PC-9 (cell line): ENCODE data around the gene KL. TPM values are rescaled to one million over a fixed set of nuclear protein-coding genes. Genes with fewer than 3 reads are reported as not detected.

Experiments used
- BruUV-seq: library from RNA; stranded (reverse); fragments of 400-500 nt; replicated peaks from 2 replicates; lab custom pipeline; 2021; lab: Mats Ljungman, UMichigan
- CTCF ChIA-PET: fragments of 300-600 bp; sonication (Branson Sonifier 250); formaldehyde crosslinking; loops from one replicate; lab custom pipeline; 2022; ENCODE audit warnings: antibody characterized with exemption; lab: Charles Lee
- POLR2A ChIA-PET: fragments of 300-600 bp; sonication (Branson Sonifier 250); formaldehyde crosslinking; loops from one replicate; lab custom pipeline; 2022; ENCODE audit warnings: antibody characterized with exemption; ENCODE audit not compliant: unreplicated experiment; lab: Charles Lee
- DNase-seq, 2 experiments: peaks; one replicate each; pipeline versions ENCODE4 v3.0.0 to v3.0.0-alpha.2; 2015 to 2022; ENCODE audit warnings: mixed read lengths in 1 of 2
- H2AFZ ChIP-seq: fragments of 200-600 bp; sonication (generic); 2 replicates; pipeline ENCODE4 v1.8.1; 2017; ENCODE audit warnings: antibody characterized with exemption
- H3F3A ChIP-seq: fragments of 200-600 bp; sonication (generic); 2 replicates; pipeline ENCODE4 v1.8.1; 2017; ENCODE audit warnings: antibody characterized with exemption, mild to moderate bottlenecking, low read depth; ENCODE audit not compliant: insufficient read depth
- H3K27ac ChIP-seq: fragments of 200-600 bp; sonication (generic); 2 replicates; pipeline ENCODE4 v1.6.1; 2016; ENCODE audit warnings: mixed run types
- H3K27me3 ChIP-seq: fragments of 200-600 bp; sonication (generic); 2 replicates; pipeline ENCODE4 v1.6.1; 2016; ENCODE audit warnings: low read depth, mixed run types; ENCODE audit not compliant: insufficient read depth
- H3K36me3 ChIP-seq: fragments of 200-600 bp; sonication (generic); 2 replicates; pipeline ENCODE4 v1.6.1; 2016; ENCODE audit warnings: low read depth, mixed run types
- H3K4me1 ChIP-seq: fragments of 200-600 bp; sonication (generic); replicated peaks from 2 replicates; pipeline ENCODE4 v1.6.1; 2016; ENCODE audit warnings: mixed run types; ENCODE audit not compliant: insufficient read depth
- H3K4me2 ChIP-seq: fragments of 200-600 bp; sonication (generic); 2 replicates; pipeline ENCODE4 v1.6.1; 2017; ENCODE audit warnings: mixed run types
- H3K4me3 ChIP-seq: fragments of 200-600 bp; sonication (generic); 2 replicates; pipeline ENCODE4 v1.6.1; 2016; ENCODE audit warnings: mixed run types
- H3K79me2 ChIP-seq: fragments of 200-600 bp; sonication (generic); 2 replicates; pipeline ENCODE4 v1.6.1; 2017; ENCODE audit warnings: low read depth, mixed run types
- H3K9me2 ChIP-seq: fragments of 200-600 bp; sonication (generic); 2 replicates; pipeline ENCODE4 v1.8.1; 2017; ENCODE audit warnings: mild to moderate bottlenecking; ENCODE audit not compliant: insufficient read depth
- H3K9me3 ChIP-seq: fragments of 200-600 bp; sonication (generic); 2 replicates; pipeline ENCODE4 v1.8.1; 2016; ENCODE audit warnings: low read depth; ENCODE audit not compliant: insufficient read depth
- H4K20me1 ChIP-seq: fragments of 200-600 bp; sonication (generic); 2 replicates; pipeline ENCODE4 v1.8.1; 2017; ENCODE audit not compliant: insufficient read depth
- CTCF ChIP-seq: fragments of 200-600 bp; sonication (generic); conservative IDR thresholded peaks from 2 replicates; pipeline ENCODE4 v1.6.1; 2017; ENCODE audit warnings: mixed run types, antibody characterized with exemption, mild to moderate bottlenecking, moderate library complexity
- EZH2 ChIP-seq: fragments of 200-600 bp; sonication (generic); IDR thresholded peaks from 2 replicates; pipeline ENCODE4 v1.8.0; 2017; ENCODE audit warnings: antibody characterized with exemption, low read depth
- intact Hi-C: fragments of 100-400 bp; cut with micrococcal nuclease; formaldehyde crosslinking; loops from one replicate; pipeline ENCODE4 v1.10.0; 2022; ENCODE audit not compliant: unreplicated experiment
- total RNA-seq: library from RNA; stranded (reverse); gene quantifications from 2 replicates; pipeline ENCODE4 v1.2.3, GENCODE V29; 2021

The KL gene
- total RNA-seq, 1 experiment from 2014 or later: 1.4 TPM

- ChIA-PET CTCF (no interaction called here), POLR2A (no interaction called here)
- Histone ChIP-seq H3K9me2 (no peaks in the 10 kb centered on the region), H3F3A (no peaks in the 10 kb centered on the region), H3K27ac (no peak overlapping the region), H3K9me3 (no peaks in the 10 kb centered on the region), H3K4me3 (no peak overlapping the region), H4K20me1 (no peaks in the 10 kb centered on the region), H3K36me3 (no peaks in the 10 kb centered on the region), H3K4me1 (no peaks in the 10 kb centered on the region), H3K27me3 (no peaks in the 10 kb centered on the region), H2AFZ (no peak overlapping the region), H3K4me2 (no peak overlapping the region), H3K79me2 (no peaks in the 10 kb centered on the region)
- DNase-seq: no peak
- no TSS peak for BruUV-seq
- TF ChIP-seq CTCF: no peak
- TF ChIP-seq EZH2: no peak
- intact Hi-C loops: no loop called here
These were observed 23.1 kb upstream of the KL start for GRCh38 chr13:32993145-32993544.

- ChIA-PET POLR2A (interaction anchor here (0.5 kb wide), 1 partner anchor 637 kb away, joined by 3 read pairs; no protein-coding TSS in a partner anchor), CTCF (no interaction called here)
- TF ChIP-seq EZH2: no peak
- no peak for TF ChIP-seq CTCF
- H3K4me3 ChIP-seq: no peak overlapping the region
- no peak for DNase-seq
- no peaks in the 10 kb centered on the region for H3K27me3 ChIP-seq
- H3K36me3 ChIP-seq: no peaks in the 10 kb centered on the region
- no peak overlapping the region for H3K27ac ChIP-seq
- no peaks in the 10 kb centered on the region for H3F3A ChIP-seq
- no peak overlapping the region for H2AFZ ChIP-seq
- no peaks in the 10 kb centered on the region for H3K79me2 ChIP-seq
- intact Hi-C loops: no loop called here
- no peaks in the 10 kb centered on the region for H4K20me1 ChIP-seq
- no peaks in the 10 kb centered on the region for H3K9me3 ChIP-seq
- no TSS peak for BruUV-seq
- H3K4me1 ChIP-seq: no peaks in the 10 kb centered on the region
- no peak overlapping the region for H3K4me2 ChIP-seq
- H3K9me2 ChIP-seq: no peaks in the 10 kb centered on the region
These were observed 18.8 kb upstream of the KL start for GRCh38 chr13:32997399-32997798.

DNA sequence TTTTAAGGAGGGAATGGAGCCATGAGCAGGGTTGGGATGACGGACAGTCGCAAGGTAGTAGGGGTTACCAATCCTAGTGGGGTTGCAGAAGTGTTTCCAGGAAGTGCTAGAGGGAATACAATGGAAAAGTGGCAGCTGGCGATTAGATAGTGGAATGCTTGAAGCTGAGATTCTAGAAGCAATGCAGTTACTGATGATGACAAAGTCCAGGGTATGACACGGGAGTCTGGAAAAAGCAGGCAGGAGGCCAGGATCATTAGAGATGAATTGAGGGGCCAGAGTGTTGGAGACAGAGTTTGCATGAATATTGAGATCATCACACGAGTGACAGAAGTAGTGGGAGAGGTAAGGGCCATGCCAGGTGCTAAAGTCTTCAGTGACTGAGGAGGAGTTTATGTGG lies 17.3 kb upstream of the KL start:
- H3K9me3 ChIP-seq: no peaks in the 10 kb centered on the region
- no peaks in the 10 kb centered on the region for H3F3A ChIP-seq
- no peaks in the 10 kb centered on the region for H3K27me3 ChIP-seq
- intact Hi-C loops: no loop called here
- no peaks in the 10 kb centered on the region for H3K79me2 ChIP-seq
- no peak overlapping the region for H3K27ac ChIP-seq
- TF ChIP-seq EZH2: no peak
- TF ChIP-seq CTCF: no peak
- no peaks in the 10 kb centered on the region for H4K20me1 ChIP-seq
- ChIA-PET POLR2A (no interaction called here), CTCF (no interaction called here)
- DNase-seq: no peak
- BruUV-seq: no TSS peak
- no peak overlapping the region for H2AFZ ChIP-seq
- H3K36me3 ChIP-seq: no peaks in the 10 kb centered on the region
- no peaks in the 10 kb centered on the region for H3K4me1 ChIP-seq
- no peak overlapping the region for H3K4me3 ChIP-seq
- no peaks in the 10 kb centered on the region; the same call in 1 of the 2 replicates for H3K9me2 ChIP-seq
- no peak overlapping the region for H3K4me2 ChIP-seq
